ENCODE measurements around the gene FOXP1. TPM values are rescaled to one million over a fixed set of nuclear protein-coding genes. Genes with fewer than 3 reads are reported as not detected.
A peak's percentile ranks its signal among the peaks of the same experiment; 100 is the strongest.

FOXP1 gene
- total RNA-seq, 1 experiment from 2014 or later, result 75.3 TPM

DNA sequence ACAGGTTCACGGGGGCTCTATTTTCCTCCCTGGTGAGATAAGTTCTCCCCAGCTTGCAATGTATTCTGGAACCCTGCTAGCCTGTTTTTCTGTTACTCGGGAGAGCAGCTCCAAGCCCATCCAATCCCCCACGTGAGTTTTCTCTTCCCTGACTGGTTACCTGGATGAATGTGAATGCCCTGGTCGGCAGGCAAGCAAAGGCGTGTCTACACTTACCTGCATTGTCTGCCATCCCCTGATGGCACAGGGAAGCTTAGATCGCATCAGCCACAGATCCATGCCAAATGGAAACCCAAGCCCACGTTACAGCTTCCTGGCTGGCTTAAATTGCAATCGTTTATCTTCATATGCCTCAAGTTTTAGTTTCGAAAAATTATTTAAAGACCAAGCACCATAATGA is 149.9 kb downstream of the FOXP1 start:
- H3K9me3 ChIP-seq (ENCODE audit: control insufficient read depth, low read depth, low read length), result no peaks in the 10 kb centered on the region
- H3K27me3 ChIP-seq (ENCODE audit: insufficient read depth, low read length), result no peaks in the 10 kb centered on the region
- no peak overlapping the region for H3K4me3 Mint-ChIP-seq
- H2BK5ac ChIP-seq (ENCODE audit: insufficient read length, low read length), result no peak overlapping the region
- H3K79me2 ChIP-seq (ENCODE audit: insufficient read depth, low read length), result no peaks in the 10 kb centered on the region
- no peak overlapping the region for H3K9ac ChIP-seq (ENCODE audit: extremely low read depth, insufficient read length, low read length)
- no peak overlapping the region for H3K23ac ChIP-seq (ENCODE audit: insufficient read length, low read depth, low read length)
- no peak overlapping the region for H2BK20ac ChIP-seq (ENCODE audit: low read depth, low read length, poor library complexity, severe bottlenecking)
- H3K14ac ChIP-seq (ENCODE audit: insufficient read depth, low read length), result no peak overlapping the region
- H2BK12ac ChIP-seq (ENCODE audit: insufficient read length, low read depth, low read length), result no peak overlapping the region
- no peak overlapping the region for H2BK120ac ChIP-seq (ENCODE audit: low read depth, low read length, poor library complexity, severe bottlenecking)
- H3K9me3 Mint-ChIP-seq, result peaks cover 12 to 14% of the 10 kb centered on the region in 2 experiments
- H3K4me2 ChIP-seq (ENCODE audit: insufficient read depth, insufficient read length, low read length), result no peak overlapping the region
- no peak overlapping the region for H3K4ac ChIP-seq (ENCODE audit: low read depth, low read length)
- TF ChIP-seq, protein P1, sequence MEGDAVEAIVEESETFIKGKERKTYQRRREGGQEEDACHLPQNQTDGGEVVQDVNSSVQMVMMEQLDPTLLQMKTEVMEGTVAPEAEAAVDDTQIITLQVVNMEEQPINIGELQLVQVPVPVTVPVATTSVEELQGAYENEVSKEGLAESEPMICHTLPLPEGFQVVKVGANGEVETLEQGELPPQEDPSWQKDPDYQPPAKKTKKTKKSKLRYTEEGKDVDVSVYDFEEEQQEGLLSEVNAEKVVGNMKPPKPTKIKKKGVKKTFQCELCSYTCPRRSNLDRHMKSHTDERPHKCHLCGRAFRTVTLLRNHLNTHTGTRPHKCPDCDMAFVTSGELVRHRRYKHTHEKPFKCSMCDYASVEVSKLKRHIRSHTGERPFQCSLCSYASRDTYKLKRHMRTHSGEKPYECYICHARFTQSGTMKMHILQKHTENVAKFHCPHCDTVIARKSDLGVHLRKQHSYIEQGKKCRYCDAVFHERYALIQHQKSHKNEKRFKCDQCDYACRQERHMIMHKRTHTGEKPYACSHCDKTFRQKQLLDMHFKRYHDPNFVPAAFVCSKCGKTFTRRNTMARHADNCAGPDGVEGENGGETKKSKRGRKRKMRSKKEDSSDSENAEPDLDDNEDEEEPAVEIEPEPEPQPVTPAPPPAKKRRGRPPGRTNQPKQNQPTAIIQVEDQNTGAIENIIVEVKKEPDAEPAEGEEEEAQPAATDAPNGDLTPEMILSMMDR (conservative IDR thresholded peaks at IDR 0.05), result no peak
- H2AFZ ChIP-seq (ENCODE audit: low read length), result no peak overlapping the region
- H4K5ac ChIP-seq (ENCODE audit: insufficient read length, low read depth, low read length), result no peak overlapping the region
- no peak overlapping the region for H3T11ph ChIP-seq (ENCODE audit: low read length)
- peaks cover 2% of the 10 kb centered on the region; the same call in 1 of the 2 replicates for H3K27me3 Mint-ChIP-seq (ENCODE audit: low read depth)
- H4K8ac ChIP-seq (replicated peaks; ENCODE audit: insufficient read length, low read depth, low read length), result no peak overlapping the region
- no peak overlapping the region for H3K18ac ChIP-seq (ENCODE audit: insufficient read length, low read depth, low read length)
- H3K79me1 ChIP-seq (ENCODE audit: insufficient read depth, low read depth, low read length, poor library complexity, severe bottlenecking), result no peaks in the 10 kb centered on the region
- WGBS (ENCODE audit: extremely low coverage, insufficient read length, low lambda C conversion rate), result no CpG with 5 or more reads among the region's 9 CpGs
- H3K23me2 ChIP-seq (ENCODE audit: insufficient read length, low read depth, low read length, poor library complexity, severe bottlenecking), result no peaks in the 10 kb centered on the region
- H4K20me1 ChIP-seq (ENCODE audit: control insufficient read depth, insufficient read depth, insufficient read length), result no peaks in the 10 kb centered on the region
- H4K91ac ChIP-seq (ENCODE audit: insufficient read length, low read depth, low read length), result no peak overlapping the region
- no peak overlapping the region for H3K56ac ChIP-seq (ENCODE audit: insufficient read length, low read depth, low read length)
- H2AK5ac ChIP-seq (ENCODE audit: insufficient read length, low read length), result no peak overlapping the region
- H3K4me1 ChIP-seq (ENCODE audit: insufficient read depth, low read length), result no peaks in the 10 kb centered on the region; the same call in 1 of the 2 replicates
- peak overlapping the region in 2 of 3 experiments; percentile 3 to 44; a peak in 1 of 7 replicates for H3K27ac Mint-ChIP-seq
- H2BK15ac ChIP-seq (ENCODE audit: low read depth, low read length), result no peak overlapping the region
- H3K4me1 Mint-ChIP-seq, result peaks cover 39 to 51% of the 10 kb centered on the region in 2 experiments
- no peak for DNase-seq
- H3K27ac ChIP-seq (ENCODE audit: insufficient read length, low read depth, low read length), result no peak overlapping the region
- H3K36me3 Mint-ChIP-seq (ENCODE audit: insufficient read depth in 1 of 3, low read depth in 3 of 3), result peaks cover 11 to 16% (median 11%) of the 10 kb centered on the region in 3 experiments

Data from H9 (cell line).